Pons (tissue), 1 donor: Measurements from ENCODE around the gene PPP1R27.

Source experiments
- DNase-seq: peaks from one replicate; pipeline ENCODE4 v3.0.0-alpha.2; 2016; ENCODE audit warnings: low spot score

Gene PPP1R27, protein sequence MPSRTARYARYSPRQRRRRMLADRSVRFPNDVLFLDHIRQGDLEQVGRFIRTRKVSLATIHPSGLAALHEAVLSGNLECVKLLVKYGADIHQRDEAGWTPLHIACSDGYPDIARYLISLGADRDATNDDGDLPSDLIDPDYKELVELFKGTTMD

DNA sequence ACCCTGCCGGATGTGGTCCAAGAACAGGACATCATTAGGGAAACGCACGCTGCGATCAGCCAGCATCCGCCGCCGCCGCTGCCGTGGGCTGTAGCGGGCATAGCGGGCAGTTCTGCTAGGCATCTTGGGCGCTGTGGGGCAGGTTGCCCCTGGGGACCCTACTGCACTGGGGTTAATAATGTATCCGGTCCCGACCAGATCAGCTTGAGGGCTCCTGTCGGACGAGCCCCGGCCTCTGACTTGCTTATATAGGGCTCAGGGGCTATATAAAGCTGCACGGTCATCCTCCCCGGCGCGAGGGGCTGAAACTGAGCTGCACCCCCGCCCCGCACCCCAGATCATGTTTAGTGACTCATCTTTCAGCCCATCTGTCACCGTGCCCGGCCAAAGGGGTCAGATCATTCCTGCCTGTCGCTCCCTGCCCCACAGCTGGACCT lies at the start of gene PPP1R27:
TSS of gene PPP1R27 (minus strand) at position 220 of the 437 bp plus-strand sequence. CDS start at position 123, 97 bp downstream.
- DNase-seq, result no peak

DNA sequence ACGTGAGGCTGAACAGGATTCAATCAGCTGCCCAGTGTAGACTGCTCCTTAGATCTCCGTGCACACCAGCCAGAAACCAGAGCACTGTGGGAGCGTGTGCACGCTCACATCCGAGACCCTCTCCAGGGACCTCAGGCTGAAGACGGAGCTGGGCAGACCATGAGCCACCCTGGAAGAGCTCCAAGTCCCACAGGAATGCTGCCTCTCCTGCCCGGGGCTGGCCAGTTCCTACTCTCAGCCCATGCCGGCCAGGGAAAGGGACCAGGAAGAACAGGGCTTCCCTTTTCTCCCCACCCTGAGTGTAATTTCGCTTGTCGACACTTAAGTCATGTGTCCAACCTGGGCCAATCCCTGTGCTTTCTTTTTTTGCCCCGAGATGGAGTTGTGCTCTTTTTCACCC lies 49.7 kb upstream of the PPP1R27 start:
- no peak for DNase-seq

DNA sequence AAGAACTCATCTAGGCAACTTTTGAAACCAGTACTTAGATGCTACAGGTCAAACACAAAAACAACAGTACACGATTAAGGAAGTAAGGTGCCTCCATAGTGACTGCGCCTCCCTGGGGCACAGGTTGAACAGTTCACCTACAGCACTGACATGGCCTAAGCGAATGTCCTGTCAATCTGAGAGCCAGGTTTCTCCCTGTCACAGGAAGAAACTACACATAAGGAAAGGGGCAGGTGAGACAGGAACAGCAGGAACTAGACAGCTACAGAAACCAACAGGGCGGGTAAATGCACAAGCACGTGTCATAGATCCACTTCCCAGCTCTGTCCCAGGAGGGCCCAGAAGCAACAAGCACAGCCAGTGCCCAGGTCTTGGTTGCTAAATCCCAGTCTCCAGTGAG lies 44.3 kb upstream of the PPP1R27 start:
- no peak for DNase-seq

DNA sequence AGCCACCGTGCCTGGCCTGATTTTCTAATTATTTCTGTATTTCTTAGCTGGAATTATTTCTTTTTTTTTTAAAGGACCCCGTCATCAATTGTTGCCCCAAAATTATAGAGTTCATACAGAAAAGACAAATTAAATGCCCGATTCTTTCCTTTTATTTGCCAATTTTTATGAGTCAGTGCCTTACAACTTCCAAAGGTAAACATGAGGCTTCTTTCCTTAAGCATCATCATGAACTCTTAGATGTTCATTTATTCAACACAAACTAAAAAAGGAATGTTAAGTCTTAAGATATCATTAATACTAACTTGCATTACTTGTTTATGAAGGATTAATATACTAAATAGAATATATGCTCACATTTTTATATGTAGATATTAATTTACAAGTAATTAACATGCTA lies 43.4 kb upstream of the PPP1R27 start:
- DNase-seq, result no peak

DNA sequence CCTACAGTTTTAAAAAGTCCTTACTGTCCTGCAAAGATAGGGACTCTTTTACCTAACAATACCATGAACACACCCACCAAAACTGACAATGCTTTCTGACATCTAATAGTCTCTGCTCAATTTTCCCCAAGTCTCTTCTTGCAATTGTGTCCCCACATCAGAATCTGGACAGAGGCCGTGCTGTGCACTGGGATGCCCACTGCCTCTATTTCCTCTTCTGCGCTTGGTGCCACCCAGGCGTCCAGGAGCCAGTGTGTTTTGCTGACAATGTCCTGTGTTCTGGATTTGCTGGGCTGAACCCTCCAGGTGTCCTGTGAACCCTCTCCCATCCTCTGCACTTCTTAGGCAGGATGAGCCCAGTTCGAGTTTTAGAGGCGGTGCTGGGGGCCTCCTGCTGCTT lies 42.7 kb upstream of the PPP1R27 start:
- DNase-seq, result no peak

DNA sequence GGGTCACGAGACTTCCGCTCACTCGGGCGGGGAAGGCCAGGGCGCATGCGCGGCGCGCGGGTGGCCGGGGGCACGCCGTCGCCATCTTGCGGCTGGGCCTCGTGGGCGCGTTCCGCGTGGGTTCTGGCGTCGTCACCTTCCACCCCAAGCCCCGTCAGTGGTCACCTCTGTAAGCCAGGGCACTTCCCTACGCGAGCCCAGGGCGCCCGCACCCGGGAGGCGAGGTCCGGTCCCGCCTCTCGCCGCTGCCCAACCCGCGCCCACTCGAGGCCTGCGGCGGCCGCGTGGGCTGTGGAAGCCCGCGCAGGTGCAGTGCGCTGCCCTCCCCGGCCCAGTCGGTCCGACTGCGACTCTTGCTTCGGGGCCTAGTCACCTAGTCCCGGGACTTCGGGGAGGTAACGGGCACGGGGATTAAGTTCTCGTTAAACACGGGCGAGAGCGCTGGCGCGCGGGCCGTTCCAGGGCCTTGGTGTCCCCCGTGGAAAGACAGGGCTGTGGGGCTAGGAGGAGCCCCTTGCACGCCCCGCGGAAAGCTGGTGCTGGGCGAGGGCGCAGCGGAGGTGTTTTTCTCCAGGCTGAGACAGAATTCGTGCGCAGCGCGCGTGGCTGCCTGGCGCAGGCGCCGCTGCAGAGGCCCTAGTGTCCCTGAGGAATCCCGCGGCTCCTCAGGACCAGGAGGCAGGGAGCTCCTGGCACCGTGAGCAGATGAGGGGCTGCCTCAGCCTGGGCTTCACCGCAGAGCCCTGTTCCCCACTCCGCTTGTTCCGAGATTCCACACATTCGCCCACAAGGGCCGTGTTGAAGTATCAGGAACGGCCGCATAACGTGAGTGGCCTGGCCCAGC lies 36.8 kb upstream of the PPP1R27 start:
- DNase-seq, result peak; percentile 74

DNA sequence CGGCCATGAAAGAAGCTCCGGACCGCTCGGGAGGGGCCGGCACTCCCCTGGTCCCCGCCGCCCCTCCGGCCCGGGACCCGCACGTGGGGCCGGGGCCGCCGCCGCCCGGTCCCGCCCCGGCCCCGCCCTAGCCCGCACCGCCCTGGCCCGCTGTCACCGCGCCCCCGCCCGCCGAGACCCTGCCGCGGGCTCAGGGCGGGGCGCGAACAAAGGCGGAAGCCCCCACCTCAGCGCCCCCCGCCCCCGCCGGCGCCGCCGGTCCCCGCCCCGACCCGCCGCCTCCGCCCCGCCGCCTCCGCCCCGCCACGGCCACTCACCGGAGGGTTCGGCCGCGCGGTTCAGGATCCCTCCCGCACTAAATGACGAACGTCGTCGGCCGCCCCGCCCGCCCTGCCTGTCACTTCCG lies 36.1 kb upstream of the PPP1R27 start, which contains the start of gene ARHGDIA:
TSS of gene ARHGDIA (minus strand) at position 357 of the 406 bp plus-strand sequence. CDS start 1,407 bp downstream, outside the sequence.
- DNase-seq, result no peak

DNA sequence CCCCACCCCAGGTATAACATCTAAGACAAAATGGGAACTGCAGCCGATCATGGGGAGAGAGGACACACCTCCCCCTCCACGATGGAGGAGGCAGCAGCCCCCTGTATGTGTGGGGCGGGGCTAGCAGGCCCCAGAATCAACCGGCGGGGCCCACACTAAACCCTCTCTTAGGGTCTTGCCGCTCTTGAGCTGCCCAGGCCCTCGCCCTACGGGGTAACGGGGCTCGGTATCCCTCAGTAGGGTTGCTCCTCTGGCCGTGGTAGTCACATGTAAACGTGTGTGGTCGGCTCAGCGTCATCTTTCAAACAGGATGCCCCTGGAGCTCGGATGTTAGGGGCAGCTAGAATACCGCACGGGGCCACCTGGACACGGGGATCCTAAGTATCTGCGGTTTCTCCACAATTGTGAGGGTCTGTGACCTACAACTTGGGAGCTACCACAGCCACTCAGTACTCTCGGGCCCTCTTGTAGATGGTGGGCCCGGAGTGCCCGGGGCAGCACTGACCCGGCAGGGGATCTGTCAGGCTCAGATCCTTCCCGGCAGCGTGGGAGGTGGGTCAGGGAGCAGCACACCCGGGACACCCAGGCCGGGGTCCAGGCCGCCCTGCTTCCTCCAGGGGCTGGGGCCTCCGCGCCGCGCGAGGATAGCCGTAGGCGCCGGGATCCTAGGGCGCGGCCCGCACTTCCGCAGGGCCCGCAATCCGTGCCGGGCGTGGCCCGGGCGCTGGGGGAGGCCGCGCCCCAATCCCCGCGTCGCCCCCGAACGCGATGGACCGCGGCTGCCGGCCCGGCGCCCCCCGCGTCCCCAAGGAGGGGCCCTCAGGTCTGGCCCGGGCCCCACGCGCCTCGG lies 35.5 kb upstream of the PPP1R27 start:
- DNase-seq, result no peak

DNA sequence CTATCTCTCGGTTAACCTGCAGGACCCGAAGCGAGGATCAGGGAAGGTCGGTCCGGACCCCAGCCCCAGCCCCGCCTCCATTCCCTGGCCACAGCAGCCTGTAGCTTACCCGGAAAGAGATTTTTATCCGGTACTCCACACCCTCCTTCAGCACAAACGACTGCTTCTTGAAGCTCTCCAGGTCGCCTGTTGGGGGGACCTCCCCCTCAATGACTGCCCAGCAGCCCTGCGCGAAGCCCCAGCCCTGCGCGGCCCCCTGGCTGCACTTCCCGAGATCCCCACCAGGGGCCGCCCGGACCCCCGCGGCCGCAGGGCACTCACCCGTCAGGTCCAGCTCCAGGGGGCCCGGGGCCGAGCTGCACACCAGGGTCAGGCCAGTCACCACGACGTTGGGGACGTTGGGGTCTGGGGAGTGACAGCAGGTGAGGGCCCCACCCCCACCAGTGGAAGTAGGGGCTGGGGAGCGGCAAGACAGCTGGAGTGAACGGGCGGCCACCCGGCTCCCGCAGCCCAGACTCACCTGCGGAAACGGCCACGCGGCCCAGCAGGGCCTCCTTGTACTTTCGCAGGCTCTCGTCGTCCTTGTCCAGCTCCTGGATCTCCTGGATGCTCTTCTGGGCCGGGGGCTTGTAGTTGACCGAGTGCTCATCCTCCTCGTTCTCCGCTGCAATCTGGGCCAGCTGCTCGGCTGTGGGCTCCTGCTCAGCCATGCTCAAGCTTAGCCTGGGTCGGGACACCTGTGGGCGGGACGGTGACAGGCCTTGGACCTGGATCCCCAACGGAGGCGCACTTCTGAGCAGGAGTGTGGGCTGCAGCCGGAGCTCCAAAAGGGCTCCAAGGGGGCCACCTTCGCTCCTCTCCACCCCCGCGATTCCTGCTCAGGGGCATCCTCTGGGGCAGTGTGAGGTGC lies 34.6 kb upstream of the PPP1R27 start:
- no peak for DNase-seq

DNA sequence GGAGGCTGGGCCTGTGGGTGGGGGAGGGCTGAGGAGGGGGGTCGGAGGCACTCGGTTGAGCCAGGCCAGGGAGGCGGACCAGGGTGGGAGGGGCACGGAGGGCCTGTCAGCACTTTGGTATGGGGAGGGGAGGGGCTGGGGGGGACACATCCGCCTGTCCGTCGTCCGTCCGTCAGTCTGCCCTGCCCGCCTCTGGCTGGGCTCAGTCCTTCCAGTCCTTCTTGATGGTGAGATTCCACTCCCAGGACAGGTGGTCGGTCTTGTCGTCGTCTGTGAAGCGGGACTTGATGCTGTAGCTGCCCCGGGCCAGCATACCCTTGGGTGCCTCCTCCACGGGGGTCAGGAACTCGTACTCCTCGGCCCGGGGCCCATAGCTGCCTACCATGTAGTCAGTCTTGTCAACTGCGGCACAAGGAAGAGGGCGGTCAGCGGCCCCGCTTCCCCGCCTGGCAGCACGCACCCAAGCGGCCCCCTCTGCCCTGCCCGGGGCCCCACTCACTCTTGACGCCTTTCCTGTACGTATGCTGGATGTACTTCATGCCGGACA lies 33.9 kb upstream of the PPP1R27 start:
- DNase-seq, result no peak

DNA sequence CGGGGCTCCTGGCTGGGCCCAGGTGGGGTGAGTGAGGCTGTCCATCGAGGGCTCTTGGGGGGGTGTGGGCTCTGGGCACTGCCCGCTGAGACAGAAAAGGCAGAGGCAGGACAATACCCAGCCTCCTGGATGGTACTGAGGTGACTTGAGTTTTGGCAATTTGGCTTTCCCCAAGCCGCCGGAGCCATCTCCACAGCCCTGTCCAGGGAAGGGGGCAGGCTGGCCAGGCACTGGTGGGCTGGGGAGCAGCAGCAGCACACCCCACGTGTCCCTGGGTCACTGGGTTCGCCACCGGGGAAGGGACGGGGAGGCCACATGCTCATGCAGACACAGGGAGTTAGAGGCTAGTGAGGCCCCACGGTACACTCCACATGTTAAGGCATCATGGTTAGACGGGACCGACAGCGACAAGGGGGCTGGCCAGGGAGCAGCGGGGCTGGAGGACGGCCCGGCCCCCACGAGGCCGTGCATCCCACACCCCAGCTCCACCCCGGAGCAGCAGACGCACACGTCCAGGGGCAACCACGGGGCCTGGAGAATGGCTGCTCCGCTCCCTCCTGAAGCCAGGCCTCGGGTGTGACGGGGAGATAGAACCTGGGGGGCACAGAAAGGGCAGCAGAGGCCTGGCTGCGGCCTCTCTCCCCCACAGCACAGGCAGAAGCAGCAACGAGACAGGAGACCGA lies 33.3 kb upstream of the PPP1R27 start:
- no peak for DNase-seq

DNA sequence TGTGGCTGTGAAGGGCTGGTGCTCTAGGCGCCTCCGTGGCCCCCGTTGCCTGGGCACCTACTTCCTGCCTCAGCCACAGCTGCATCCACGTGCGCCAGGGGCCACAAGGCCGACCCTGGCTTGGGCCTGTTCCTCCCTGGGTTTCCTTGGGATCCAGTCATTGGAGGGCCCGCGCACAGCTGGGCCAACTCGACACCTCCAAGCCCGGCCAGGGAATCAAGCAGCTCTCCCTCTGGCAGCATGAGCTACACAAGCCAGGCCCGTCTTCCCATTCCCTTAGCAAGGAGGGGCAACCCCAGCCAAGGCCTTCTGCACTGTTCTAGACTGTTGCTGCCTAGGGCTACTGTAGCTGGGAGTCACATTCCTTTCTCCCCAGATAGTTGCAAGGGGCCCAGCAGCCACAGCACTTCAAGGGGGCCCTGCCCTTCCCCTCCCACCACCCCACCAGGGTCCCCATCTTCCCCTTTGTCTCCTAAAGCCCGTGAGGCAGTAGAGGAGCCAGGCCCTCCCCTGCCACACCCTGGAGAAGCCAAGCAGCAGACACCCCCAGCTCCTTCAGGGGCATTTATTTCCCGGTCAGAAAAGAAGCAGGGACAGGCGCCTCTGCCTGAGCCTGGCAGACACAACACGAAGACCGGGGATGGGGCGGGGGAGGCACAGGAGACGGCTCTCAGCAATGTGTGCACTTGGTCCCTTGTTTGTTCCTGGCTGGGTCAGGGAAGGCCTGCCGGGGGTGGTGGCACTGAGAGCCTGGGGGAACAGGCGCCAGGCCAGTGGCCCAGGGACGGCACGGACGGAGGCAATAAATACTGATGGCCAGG lies 32.5 kb upstream of the PPP1R27 start:
- DNase-seq, result no peak

DNA sequence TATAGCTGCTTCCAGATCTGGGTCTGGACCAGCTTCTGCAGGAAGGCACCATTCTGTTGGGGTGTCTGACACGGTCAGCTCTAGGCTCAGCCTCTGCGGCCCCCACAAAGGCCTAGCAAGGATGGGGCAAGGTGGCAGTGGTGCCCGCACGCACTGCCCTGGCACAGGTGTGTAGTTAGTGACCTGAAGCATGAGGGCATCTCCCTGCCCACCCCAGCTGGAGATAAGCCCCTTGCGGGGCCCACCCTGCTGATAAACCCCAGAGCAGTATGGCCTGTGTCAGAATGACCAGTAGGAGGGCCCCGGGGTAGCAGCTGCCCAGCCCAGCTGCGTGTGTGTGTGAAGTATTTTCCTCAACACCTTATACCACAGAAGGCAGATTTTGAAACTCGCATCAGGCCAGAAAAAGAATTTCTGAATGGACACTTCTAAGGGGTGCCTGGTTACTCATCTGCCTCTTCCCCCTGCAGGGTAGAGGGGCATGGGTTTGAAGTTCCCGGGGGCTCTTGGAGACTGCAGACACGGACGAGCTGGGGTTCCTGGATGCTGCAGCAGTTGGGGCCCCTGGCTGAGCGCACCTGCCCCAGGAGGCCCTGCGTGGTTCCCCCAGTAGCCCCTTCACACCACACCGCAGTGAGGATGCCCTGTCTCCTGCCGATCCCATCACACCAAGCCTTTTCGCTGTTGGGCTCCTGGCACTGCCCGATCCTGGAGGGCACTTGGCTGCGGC lies 31.8 kb upstream of the PPP1R27 start:
- no peak for DNase-seq

DNA sequence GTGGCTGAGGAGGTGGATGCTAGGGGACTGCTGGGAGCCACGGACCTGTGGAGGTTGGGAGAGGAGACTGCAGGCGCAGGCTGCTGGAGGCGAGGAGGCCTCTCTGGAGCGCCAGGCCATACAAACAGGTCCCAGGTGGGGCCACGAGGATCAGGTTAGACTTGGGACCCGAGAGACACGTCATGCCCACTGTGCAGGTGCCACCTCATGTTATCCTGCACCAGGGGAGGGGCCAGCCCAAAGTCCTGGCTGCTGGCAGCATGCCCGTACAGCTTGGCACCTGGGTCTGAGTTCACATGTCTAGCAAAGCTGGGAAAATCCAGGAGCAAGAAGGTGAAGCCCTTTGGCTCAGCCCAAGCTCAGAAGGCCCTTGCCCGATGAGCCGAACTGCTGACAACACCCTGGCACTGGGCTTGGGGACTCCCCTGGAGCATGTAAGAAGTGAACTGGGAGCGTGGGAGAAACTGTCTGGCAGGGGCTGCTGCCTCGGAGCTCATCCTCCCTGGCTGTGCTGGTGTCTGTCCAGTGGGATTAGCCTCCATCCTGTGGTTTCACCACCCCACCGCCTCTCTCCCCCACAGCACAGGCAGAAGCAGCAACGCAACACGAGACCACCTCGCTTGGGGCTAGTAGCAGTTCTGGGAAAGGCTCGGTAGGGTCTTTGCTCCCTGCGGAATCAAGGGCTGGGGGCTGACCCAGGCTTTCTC lies 31.0 kb upstream of the PPP1R27 start:
- no peak for DNase-seq

DNA sequence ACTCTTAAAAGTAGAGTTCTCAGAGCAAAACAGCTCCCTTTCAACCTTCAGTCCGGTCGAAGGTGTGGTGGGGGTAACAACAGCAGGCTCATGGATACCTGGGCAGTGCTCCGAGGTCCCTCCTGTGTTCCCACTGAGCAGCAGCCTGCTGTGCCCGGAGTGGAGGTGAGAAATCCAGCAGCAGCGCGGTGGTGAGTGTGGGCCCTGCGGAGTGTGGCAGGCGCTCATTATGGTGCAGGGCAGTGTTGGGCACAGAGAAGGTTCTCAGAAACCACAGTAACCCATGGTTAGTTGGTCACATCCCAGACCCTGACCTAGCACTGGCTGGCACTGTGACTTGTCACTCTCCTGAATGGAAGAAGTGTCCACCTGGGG lies 30.5 kb upstream of the PPP1R27 start:
- no peak for DNase-seq

DNA sequence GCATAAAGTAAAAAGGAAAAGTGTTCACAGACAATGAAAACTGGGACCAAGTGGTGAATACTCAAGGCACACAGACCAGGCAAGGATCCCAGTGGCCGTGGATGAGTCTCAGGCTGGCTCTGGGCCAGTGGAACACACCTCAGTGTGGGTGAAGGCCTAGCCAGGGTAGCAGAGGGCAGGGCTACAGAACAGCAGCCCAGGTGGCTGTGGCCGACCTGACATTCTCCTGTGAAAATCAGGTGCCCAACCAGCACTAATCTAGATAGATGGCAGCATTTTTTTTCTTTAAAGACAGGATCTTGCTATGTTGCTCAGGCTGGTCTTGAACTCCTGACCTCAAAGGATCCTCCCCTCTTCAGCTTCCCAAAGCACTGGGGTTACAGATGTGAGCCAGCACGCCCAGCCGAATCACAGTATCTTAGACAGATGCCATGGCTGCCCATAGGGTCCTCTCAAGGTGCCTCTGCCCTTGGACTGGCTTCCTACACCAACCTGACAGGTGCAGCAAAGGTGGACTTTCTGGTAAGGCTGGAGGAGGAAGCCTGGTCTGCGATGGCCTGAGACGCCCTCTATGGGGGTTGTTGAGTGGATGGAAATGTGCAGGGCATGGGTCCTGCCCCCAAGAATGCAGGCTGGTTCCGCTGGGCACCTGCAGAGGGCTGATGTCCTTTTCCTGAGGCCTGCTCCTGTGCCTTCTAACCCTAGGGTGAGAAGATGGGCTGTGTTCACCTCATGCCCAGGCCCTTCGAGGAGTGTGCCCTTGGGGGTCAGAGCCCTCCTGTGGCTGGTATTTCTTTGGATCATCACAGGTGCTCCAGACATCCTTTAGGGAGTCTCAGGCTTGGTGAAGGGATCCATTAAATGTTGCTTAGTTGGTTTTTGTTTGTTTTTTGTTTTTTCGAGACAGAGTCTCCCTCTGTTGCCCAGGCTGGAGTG lies 29.3 kb upstream of the PPP1R27 start:
- DNase-seq, result no peak

DNA sequence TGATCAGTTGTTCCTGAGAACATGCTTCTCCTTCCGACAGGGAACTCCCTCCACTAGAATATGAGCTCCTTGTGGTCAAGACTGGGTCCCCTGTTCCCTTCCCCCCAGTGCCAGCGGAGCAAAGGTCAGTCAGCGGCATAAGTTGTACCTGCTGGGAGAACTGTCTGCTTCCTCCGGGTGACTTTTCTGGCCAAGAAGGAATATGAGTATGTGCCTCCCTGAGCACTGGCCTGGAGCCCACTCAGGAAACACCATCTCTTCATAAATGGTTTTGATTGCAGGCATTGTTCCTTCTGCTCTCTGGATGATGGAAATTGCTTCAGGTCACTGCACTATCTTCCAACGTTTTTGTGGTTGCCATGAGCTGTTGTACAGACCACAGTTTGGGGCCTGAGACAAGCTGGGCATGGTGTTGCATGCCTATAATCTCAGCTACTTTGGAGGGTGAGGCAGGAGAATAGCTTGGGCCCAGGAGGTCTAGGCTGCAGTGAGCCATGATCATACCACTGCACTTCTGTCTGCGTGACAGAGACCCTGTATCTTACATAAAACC lies 28.3 kb upstream of the PPP1R27 start:
- DNase-seq, result no peak
